ENCODE measurements around the gene SLC37A1. TPM values are rescaled to one million over a fixed set of nuclear protein-coding genes. Genes with fewer than 3 reads are reported as not detected.

The SLC37A1 gene
- total and polyA plus RNA-seq, 9 donors = 2.2 to 6.9 (median 2.9) TPM

- DNase-seq = no peak
- Histone ChIP-seq H3K36me3 (ENCODE audit: control insufficient read depth, insufficient read depth, low read length) (peaks cover 5% of the 10 kb centered on the region), H3K4me1 (ENCODE audit: control insufficient read depth, insufficient read depth, low read length) (no peaks in the 10 kb centered on the region), H3K27me3 (ENCODE audit: control insufficient read depth, insufficient read depth, low read length) (no peaks in the 10 kb centered on the region), H3K9me3 (replicated peaks; ENCODE audit: control insufficient read depth, low read depth, low read length) (peaks cover 7% of the 10 kb centered on the region), H3K27ac (ENCODE audit: low read length) (no peak overlapping the region), H3K4me3 (ENCODE audit: low read length) (no peak overlapping the region)
- WGBS (ENCODE audit: insufficient coverage) = 79% methylated on average over 16 of the region's 20 CpGs
Observed at GRCh38 chr21:42571391-42572150, 57.9 kb downstream of the SLC37A1 start.

GRCh38 chr21:42572906-42573495 is 59.3 kb downstream of the SLC37A1 start:
- H3K4me3 ChIP-seq (ENCODE audit: low read length) = no peak overlapping the region
- H3K27me3 ChIP-seq (ENCODE audit: control insufficient read depth, insufficient read depth, low read length) = no peaks in the 10 kb centered on the region
- peaks cover 5% of the 10 kb centered on the region for H3K36me3 ChIP-seq (ENCODE audit: control insufficient read depth, insufficient read depth, low read length)
- no peak overlapping the region for H3K27ac ChIP-seq (ENCODE audit: low read length)
- H3K9me3 ChIP-seq (replicated peaks; ENCODE audit: control insufficient read depth, low read depth, low read length) = peaks cover 11% of the 10 kb centered on the region
- 95% methylated on average over 8 of the region's 12 CpGs for WGBS (ENCODE audit: insufficient coverage)
- no peaks in the 10 kb centered on the region for H3K4me1 ChIP-seq (ENCODE audit: control insufficient read depth, insufficient read depth, low read length)
- DNase-seq = no peak

GRCh38 chr21:42574234-42575027 is 60.8 kb downstream of the SLC37A1 start:
- peaks cover 2% of the 10 kb centered on the region for H3K4me1 ChIP-seq (ENCODE audit: control insufficient read depth, insufficient read depth, low read length)
- 5% methylated on average over 2 of the region's 7 CpGs for WGBS (ENCODE audit: insufficient coverage)
- H3K9me3 ChIP-seq (replicated peaks; ENCODE audit: control insufficient read depth, low read depth, low read length) = peaks cover 11% of the 10 kb centered on the region
- no peak overlapping the region for H3K27ac ChIP-seq (ENCODE audit: low read length)
- DNase-seq = peak; percentile 47
- no peak overlapping the region for H3K4me3 ChIP-seq (ENCODE audit: low read length)
- no peaks in the 10 kb centered on the region for H3K27me3 ChIP-seq (ENCODE audit: control insufficient read depth, insufficient read depth, low read length)
- H3K36me3 ChIP-seq (ENCODE audit: control insufficient read depth, insufficient read depth, low read length) = peaks cover 3% of the 10 kb centered on the region

- peaks cover 3% of the 10 kb centered on the region for H3K36me3 ChIP-seq (ENCODE audit: control insufficient read depth, insufficient read depth, low read length)
- no peak overlapping the region for H3K4me3 ChIP-seq (ENCODE audit: low read length)
- 91% methylated on average over 3 of the region's 8 CpGs for WGBS (ENCODE audit: insufficient coverage)
Observed at GRCh38 chr21:42575111-42575510, 61.5 kb downstream of the SLC37A1 start.

GRCh38 chr21:42576639-42577038 is 63.0 kb downstream of the SLC37A1 start:
- Histone ChIP-seq H3K4me3 (ENCODE audit: low read length) (no peak overlapping the region), H3K36me3 (ENCODE audit: control insufficient read depth, insufficient read depth, low read length) (peaks cover 3% of the 10 kb centered on the region)
- no peak for DNase-seq

More at GRCh38 chr21:42575111-42575510, 61.5 kb downstream of the SLC37A1 start:
- Histone ChIP-seq H3K27ac (ENCODE audit: low read length) (no peak overlapping the region), H3K27me3 (ENCODE audit: control insufficient read depth, insufficient read depth, low read length) (no peaks in the 10 kb centered on the region), H3K9me3 (replicated peaks; ENCODE audit: control insufficient read depth, low read depth, low read length) (peaks cover 11% of the 10 kb centered on the region), H3K4me1 (ENCODE audit: control insufficient read depth, insufficient read depth, low read length) (peaks cover 2% of the 10 kb centered on the region)
- DNase-seq = no peak

GRCh38 chr21:42578034-42578433 is 64.4 kb downstream of the SLC37A1 start:
- 95% methylated on average over 8 of the region's 9 CpGs for WGBS (ENCODE audit: insufficient coverage)
- Histone ChIP-seq H3K4me1 (ENCODE audit: control insufficient read depth, insufficient read depth, low read length) (peaks cover 19% of the 10 kb centered on the region), H3K9me3 (replicated peaks; ENCODE audit: control insufficient read depth, low read depth, low read length) (peaks cover 11% of the 10 kb centered on the region), H3K27me3 (ENCODE audit: control insufficient read depth, insufficient read depth, low read length) (no peaks in the 10 kb centered on the region), H3K4me3 (ENCODE audit: low read length) (no peak overlapping the region), H3K27ac (ENCODE audit: low read length) (no peak overlapping the region), H3K36me3 (ENCODE audit: control insufficient read depth, insufficient read depth, low read length) (peaks cover 3% of the 10 kb centered on the region)
- DNase-seq = no peak

More at GRCh38 chr21:42576639-42577038, 63.0 kb downstream of the SLC37A1 start:
- no CpG with 5 or more reads among the region's 1 CpG for WGBS (ENCODE audit: insufficient coverage)
- Histone ChIP-seq H3K9me3 (replicated peaks; ENCODE audit: control insufficient read depth, low read depth, low read length) (peaks cover 11% of the 10 kb centered on the region), H3K27ac (ENCODE audit: low read length) (no peak overlapping the region), H3K27me3 (ENCODE audit: control insufficient read depth, insufficient read depth, low read length) (no peaks in the 10 kb centered on the region), H3K4me1 (ENCODE audit: control insufficient read depth, insufficient read depth, low read length) (peaks cover 10% of the 10 kb centered on the region)

GRCh38 chr21:42578761-42579415 is 65.2 kb downstream of the SLC37A1 start:
- Histone ChIP-seq H3K27me3 (ENCODE audit: control insufficient read depth, insufficient read depth, low read length) (no peaks in the 10 kb centered on the region), H3K27ac (ENCODE audit: low read length) (no peak overlapping the region), H3K9me3 (replicated peaks; ENCODE audit: control insufficient read depth, low read depth, low read length) (peaks cover 11% of the 10 kb centered on the region), H3K36me3 (ENCODE audit: control insufficient read depth, insufficient read depth, low read length) (peaks cover 3% of the 10 kb centered on the region), H3K4me3 (ENCODE audit: low read length) (no peak overlapping the region), H3K4me1 (ENCODE audit: control insufficient read depth, insufficient read depth, low read length) (peaks cover 22% of the 10 kb centered on the region)
- DNase-seq = no peak
- WGBS (ENCODE audit: insufficient coverage) = 84% methylated on average over 11 of the region's 12 CpGs

GRCh38 chr21:42579456-42580075 is 65.9 kb downstream of the SLC37A1 start:
- Histone ChIP-seq H3K4me3 (ENCODE audit: low read length) (no peak overlapping the region), H3K4me1 (ENCODE audit: control insufficient read depth, insufficient read depth, low read length) (peaks cover 28% of the 10 kb centered on the region), H3K36me3 (ENCODE audit: control insufficient read depth, insufficient read depth, low read length) (peaks cover 3% of the 10 kb centered on the region), H3K9me3 (replicated peaks; ENCODE audit: control insufficient read depth, low read depth, low read length) (peaks cover 11% of the 10 kb centered on the region), H3K27me3 (ENCODE audit: control insufficient read depth, insufficient read depth, low read length) (no peaks in the 10 kb centered on the region), H3K27ac (ENCODE audit: low read length) (no peak overlapping the region)
- no peak for DNase-seq
- 78% methylated on average over 16 of the region's 22 CpGs for WGBS (ENCODE audit: insufficient coverage)

- H3K27ac ChIP-seq (ENCODE audit: low read length) = no peak overlapping the region
- DNase-seq = no peak
- peaks cover 28% of the 10 kb centered on the region for H3K4me1 ChIP-seq (ENCODE audit: control insufficient read depth, insufficient read depth, low read length)
- no peak overlapping the region for H3K4me3 ChIP-seq (ENCODE audit: low read length)
- 77% methylated on average over 9 of the region's 16 CpGs for whole genome bisulfite sequencing (ENCODE audit: insufficient coverage)
- H3K9me3 ChIP-seq (replicated peaks; ENCODE audit: control insufficient read depth, low read depth, low read length) = peaks cover 11% of the 10 kb centered on the region
- no peaks in the 10 kb centered on the region for H3K27me3 ChIP-seq (ENCODE audit: control insufficient read depth, insufficient read depth, low read length)
- H3K36me3 ChIP-seq (ENCODE audit: control insufficient read depth, insufficient read depth, low read length) = peaks cover 3% of the 10 kb centered on the region
Observed at GRCh38 chr21:42580076-42580792, 66.6 kb downstream of the SLC37A1 start.

Data from muscle of leg (tissue), 11 donors.